ENCODE results near the gene SLC5A10. TPM values are rescaled to one million over a fixed set of nuclear protein-coding genes. Genes with fewer than 3 reads are reported as not detected.
"Not testable (repeated sequence)": the region's sequence is repeated elsewhere in the genome, so short reads cannot be mapped to it uniquely, and the experiment has no call there.

Gene SLC5A10
- polyA plus RNA-seq, 1 donor, result 0.16 TPM

GRCh38 chr17:19040350-19040749, 88.4 kb downstream of the SLC5A10 start:
- not testable (repeated sequence) for DNase-seq (ENCODE audit: low read depth)

- not testable (repeated sequence) for DNase-seq (ENCODE audit: low read depth)
These were observed 89.9 kb downstream of the SLC5A10 start for GRCh38 chr17:19041871-19042270.

- DNase-seq (ENCODE audit: low read depth), result not testable (repeated sequence)
These were observed 90.4 kb downstream of the SLC5A10 start for GRCh38 chr17:19042369-19042768.

GRCh38 chr17:19043032-19043431, 91.1 kb downstream of the SLC5A10 start:
- DNase-seq (ENCODE audit: low read depth), result not testable (repeated sequence)

GRCh38 chr17:19044643-19045042, 92.7 kb downstream of the SLC5A10 start:
- DNase-seq (ENCODE audit: low read depth), result not testable (repeated sequence)

GRCh38 chr17:19046782-19047375, 94.9 kb downstream of the SLC5A10 start, which contains the start of gene GRAP:
Gene GRAP (minus strand): TSS chr17:19046957. CDS start chr17:19046926, 31 bp downstream.
- not testable (repeated sequence) for DNase-seq (ENCODE audit: low read depth)

- DNase-seq (ENCODE audit: low read depth), result not testable (repeated sequence)
These were observed 95.5 kb downstream of the SLC5A10 start for GRCh38 chr17:19047510-19047909.

GRCh38 chr17:19048826-19049225, 96.9 kb downstream of the SLC5A10 start:
- DNase-seq (ENCODE audit: low read depth), result not testable (repeated sequence)

- DNase-seq (ENCODE audit: low read depth), result not testable (repeated sequence)
These were observed 103.5 kb downstream of the SLC5A10 start for GRCh38 chr17:19055447-19055846.

GRCh38 chr17:19062009-19062717, 110.2 kb downstream of the SLC5A10 start:
- DNase-seq (ENCODE audit: low read depth), result not testable (repeated sequence)

GRCh38 chr17:19062718-19063325, 110.9 kb downstream of the SLC5A10 start:
- not testable (repeated sequence) for DNase-seq (ENCODE audit: low read depth)

- DNase-seq (ENCODE audit: low read depth), result not testable (repeated sequence)
These were observed 111.5 kb downstream of the SLC5A10 start for GRCh38 chr17:19063326-19063956.

GRCh38 chr17:19064378-19064777, 112.4 kb downstream of the SLC5A10 start:
- not testable (repeated sequence) for DNase-seq (ENCODE audit: low read depth)

GRCh38 chr17:19070318-19071168, 118.6 kb downstream of the SLC5A10 start:
- not testable (repeated sequence) for DNase-seq (ENCODE audit: low read depth)

Other genes starting within 250 kb of the SLC5A10 start
- 0.13 TPM for gene FBXW10, start 208.1 kb upstream of the SLC5A10 start, polyA plus RNA-seq (ENCODE audit: insufficient read length)
- 21.0 TPM for gene TVP23B, start 171.0 kb upstream of the SLC5A10 start, polyA plus RNA-seq (ENCODE audit: insufficient read length)
- gene PRPSAP2, start 94.0 kb upstream of the SLC5A10 start, polyA plus RNA-seq (ENCODE audit: insufficient read length), result 23.9 TPM
- gene FAM83G, start 52.6 kb downstream of the SLC5A10 start, polyA plus RNA-seq (ENCODE audit: insufficient read length), result 0.18 TPM
- gene GRAP, start 94.8 kb downstream of the SLC5A10 start, polyA plus RNA-seq (ENCODE audit: insufficient read length), result 1.9 TPM
- 3.1 TPM for gene GRAPL, start 175.4 kb downstream of the SLC5A10 start, polyA plus RNA-seq (ENCODE audit: insufficient read length)